GM13976 (cell line): Measurements from ENCODE around the gene CYB5R2.

Experiments
- DNase-seq: peaks from one replicate; pipeline ENCODE4 v3.0.0; 2012; ENCODE audit warnings: low spot score
- in situ Hi-C: fragments of 300-500 bp; cut with MboI; formaldehyde crosslinking; loops from one replicate; pipeline ENCODE4 v1.12.0; 2022; ENCODE audit warnings: low sequenced_read_pairs, mixed read lengths, inconsistent platforms; ENCODE audit not compliant: unreplicated experiment
- TF ChIP-seq, protein P1 (sequence below): IDR thresholded peaks from 2 replicates; pipeline ENCODE4 v1.5.1; 2012; ENCODE audit warnings: borderline replicate concordance, mild to moderate bottlenecking; ENCODE audit not compliant: insufficient read depth; ENCODE audit errors: extremely low read depth, missing control alignments, control extremely low read depth

Gene CYB5R2

GRCh38 chr11:7692426-7692825 is 19.1 kb upstream of the CYB5R2 start:
- in situ Hi-C loops: loop anchor here (25.0 kb wide), 1 partner anchor 580 kb away; no protein-coding TSS in a partner anchor
- DNase-seq: no peak
- TF ChIP-seq, protein P1, sequence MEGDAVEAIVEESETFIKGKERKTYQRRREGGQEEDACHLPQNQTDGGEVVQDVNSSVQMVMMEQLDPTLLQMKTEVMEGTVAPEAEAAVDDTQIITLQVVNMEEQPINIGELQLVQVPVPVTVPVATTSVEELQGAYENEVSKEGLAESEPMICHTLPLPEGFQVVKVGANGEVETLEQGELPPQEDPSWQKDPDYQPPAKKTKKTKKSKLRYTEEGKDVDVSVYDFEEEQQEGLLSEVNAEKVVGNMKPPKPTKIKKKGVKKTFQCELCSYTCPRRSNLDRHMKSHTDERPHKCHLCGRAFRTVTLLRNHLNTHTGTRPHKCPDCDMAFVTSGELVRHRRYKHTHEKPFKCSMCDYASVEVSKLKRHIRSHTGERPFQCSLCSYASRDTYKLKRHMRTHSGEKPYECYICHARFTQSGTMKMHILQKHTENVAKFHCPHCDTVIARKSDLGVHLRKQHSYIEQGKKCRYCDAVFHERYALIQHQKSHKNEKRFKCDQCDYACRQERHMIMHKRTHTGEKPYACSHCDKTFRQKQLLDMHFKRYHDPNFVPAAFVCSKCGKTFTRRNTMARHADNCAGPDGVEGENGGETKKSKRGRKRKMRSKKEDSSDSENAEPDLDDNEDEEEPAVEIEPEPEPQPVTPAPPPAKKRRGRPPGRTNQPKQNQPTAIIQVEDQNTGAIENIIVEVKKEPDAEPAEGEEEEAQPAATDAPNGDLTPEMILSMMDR: no peak

- no peak for DNase-seq
- TF ChIP-seq, protein P1: no peak
- in situ Hi-C loops: loop anchor here (25.0 kb wide), 1 partner anchor 580 kb away; no protein-coding TSS in a partner anchor
These were observed 18.6 kb upstream of the CYB5R2 start for GRCh38 chr11:7691759-7692350.

GRCh38 chr11:7690648-7691047 is 17.3 kb upstream of the CYB5R2 start:
- TF ChIP-seq, protein P1: no peak
- in situ Hi-C loops: loop anchor here (25.0 kb wide), 1 partner anchor 578 kb away; no protein-coding TSS in a partner anchor
- no peak for DNase-seq

GRCh38 chr11:7689239-7689638 is 15.9 kb upstream of the CYB5R2 start:
- in situ Hi-C loops: loop anchor here (25.0 kb wide), 1 partner anchor 577 kb away; no protein-coding TSS in a partner anchor
- TF ChIP-seq, protein P1: no peak
- no peak for DNase-seq

DNA sequence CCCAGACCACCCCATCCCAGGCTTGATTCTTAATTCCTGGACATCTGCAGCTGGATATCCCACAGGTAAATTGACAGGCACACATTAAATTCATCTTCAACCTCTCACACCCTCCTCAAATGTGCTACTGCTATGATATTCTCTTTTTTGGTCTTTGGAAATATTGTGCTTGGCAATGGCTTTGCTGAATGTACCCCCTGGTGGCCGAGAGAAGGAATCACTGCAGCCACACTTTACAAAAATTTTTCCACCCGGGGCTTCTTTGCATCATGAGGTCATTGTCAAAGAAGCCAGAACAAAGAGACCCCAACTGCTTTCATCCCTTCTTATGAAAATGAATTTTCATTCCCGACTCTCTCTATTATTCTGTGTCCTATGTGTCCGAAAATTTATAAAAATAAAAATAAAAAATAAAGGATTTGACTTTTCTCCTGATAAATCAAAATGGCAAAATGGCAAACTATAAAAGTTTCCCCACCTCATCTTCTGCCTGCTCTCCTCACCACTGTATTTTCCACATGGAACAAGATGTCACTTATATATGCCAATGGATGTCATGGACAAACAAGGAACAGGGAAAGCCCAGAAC is 15.0 kb upstream of the CYB5R2 start:
- DNase-seq: no peak
- TF ChIP-seq, protein P1: peak; percentile 66
- in situ Hi-C loops: loop anchor here (25.0 kb wide), 1 partner anchor 576 kb away; no protein-coding TSS in a partner anchor

DNA sequence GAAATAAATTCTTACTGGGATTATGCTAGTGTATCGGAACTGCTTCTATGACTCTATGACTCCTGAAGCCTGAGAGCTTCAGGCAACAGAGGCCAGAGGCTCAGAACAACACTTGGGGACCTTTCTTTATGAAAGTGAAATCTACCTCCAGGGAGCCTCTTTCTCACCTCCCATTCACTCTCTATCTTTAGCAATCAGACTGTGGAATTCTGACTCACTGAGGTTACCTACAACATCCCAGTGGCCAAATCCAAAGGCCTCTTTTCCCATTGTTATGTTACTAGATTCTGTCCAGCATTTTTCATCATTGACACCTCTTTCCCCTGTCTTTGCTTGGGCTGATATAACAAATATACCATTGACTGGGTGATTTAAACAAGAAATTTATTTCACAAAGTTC is 14.1 kb upstream of the CYB5R2 start:
- in situ Hi-C loops: loop anchor here (25.0 kb wide), 1 partner anchor 575 kb away; no protein-coding TSS in a partner anchor
- TF ChIP-seq, protein P1: no peak
- no peak for DNase-seq

GRCh38 chr11:7686761-7687160 is 13.5 kb upstream of the CYB5R2 start:
- in situ Hi-C loops: loop anchor here (25.0 kb wide), 1 partner anchor 574 kb away; no protein-coding TSS in a partner anchor
- TF ChIP-seq, protein P1: no peak
- DNase-seq: no peak
